Daoy (cell line): Measurements from ENCODE around the gene SH3BP1. TPM values are rescaled to one million over a fixed set of nuclear protein-coding genes. Genes with fewer than 3 reads are reported as not detected.

Experiments used
- DNase-seq: peaks from one replicate; pipeline ENCODE4 v3.0.0-alpha.2; 2015; ENCODE audit warnings: low read depth
- total RNA-seq: library from RNA; depleted of rRNA; stranded (reverse); fragments of >200 nt; shearing (Covaris generic); gene quantifications from 2 replicates; pipeline ENCODE4 v1.2.3, GENCODE V29; 2014

Gene SH3BP1
- total RNA-seq, 1 experiment from 2014 or later, result 5.7 TPM

GRCh38 chr22:37616201-37617083 is 23.0 kb upstream of the SH3BP1 start:
- DNase-seq, result no peak

DNA sequence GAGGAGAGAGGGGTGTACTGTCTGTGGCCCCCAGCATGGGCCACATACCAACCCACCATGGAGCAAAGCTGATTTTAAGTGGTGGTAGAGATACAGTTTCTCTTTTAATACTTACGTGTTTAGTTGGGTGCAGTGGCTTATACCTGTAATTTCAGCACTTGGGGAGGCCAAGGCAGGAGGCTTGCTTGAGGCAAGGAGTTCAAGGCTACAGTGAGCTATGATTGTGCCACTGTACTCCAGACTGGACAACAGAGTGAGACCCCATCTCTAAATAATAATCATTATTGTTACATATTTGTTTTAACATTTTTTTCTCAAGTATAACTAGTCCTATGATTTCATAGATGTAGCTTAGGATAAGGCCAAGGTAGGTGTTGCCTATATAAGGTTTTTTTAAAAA is 22.0 kb upstream of the SH3BP1 start:
- no peak for DNase-seq

DNA sequence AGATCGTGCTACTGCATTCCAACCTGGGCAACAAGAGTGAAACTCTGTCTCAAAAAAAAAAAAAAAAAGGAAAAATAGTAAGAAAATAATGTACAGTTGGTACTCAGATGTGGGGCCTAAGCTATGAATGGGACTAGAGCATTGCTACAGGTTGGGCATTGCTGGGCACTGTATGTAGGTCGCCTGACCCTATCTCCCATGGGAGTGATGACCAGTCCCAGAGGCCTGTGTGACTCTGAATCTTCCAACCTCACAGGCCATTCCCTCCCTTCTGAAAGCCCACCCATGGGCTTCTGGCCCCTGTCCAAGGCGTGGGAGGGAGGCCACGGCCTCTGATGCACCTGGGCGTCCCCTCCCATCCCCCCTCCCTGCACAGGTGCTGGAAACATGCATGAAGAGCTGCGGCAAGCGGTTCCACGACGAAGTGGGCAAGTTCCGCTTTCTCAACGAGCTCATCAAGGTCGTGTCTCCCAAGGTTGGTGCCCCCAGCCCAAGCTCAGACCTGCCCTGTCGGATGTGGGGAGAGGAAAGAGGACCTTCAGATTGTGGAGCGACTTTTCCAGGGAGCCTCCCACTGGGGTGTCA is 21.3 kb upstream of the SH3BP1 start:
- DNase-seq, result no peak

GRCh38 chr22:37618674-37619073 is 20.8 kb upstream of the SH3BP1 start:
- DNase-seq, result no peak

GRCh38 chr22:37619991-37620390 is 19.5 kb upstream of the SH3BP1 start:
- no peak for DNase-seq

- DNase-seq, result no peak
These were observed 18.1 kb upstream of the SH3BP1 start for GRCh38 chr22:37621352-37621860.

- peak; percentile 46 for DNase-seq
These were observed 16.1 kb upstream of the SH3BP1 start for GRCh38 chr22:37623075-37624016.

DNA sequence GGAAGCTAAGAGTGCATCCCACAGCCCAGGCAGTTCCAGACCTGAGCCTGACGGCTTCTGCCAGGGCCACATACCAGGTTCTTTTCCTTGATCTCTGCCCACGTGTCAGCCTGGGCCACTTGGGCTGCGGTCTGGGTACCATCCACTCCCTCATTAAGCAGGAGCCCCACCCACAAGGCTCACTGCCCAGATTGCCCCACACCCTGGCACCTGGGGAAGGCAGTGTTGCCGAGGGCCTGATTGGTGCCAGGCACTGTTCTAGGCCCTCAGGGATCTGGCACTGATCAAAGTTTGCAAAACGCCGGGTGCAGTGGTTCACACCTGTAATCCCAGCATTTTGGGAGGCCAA is 15.5 kb upstream of the SH3BP1 start:
- DNase-seq, result no peak

GRCh38 chr22:37624876-37625275 is 14.6 kb upstream of the SH3BP1 start:
- DNase-seq, result no peak

- DNase-seq, result no peak
These were observed 13.7 kb upstream of the SH3BP1 start for GRCh38 chr22:37625737-37626136.

DNA sequence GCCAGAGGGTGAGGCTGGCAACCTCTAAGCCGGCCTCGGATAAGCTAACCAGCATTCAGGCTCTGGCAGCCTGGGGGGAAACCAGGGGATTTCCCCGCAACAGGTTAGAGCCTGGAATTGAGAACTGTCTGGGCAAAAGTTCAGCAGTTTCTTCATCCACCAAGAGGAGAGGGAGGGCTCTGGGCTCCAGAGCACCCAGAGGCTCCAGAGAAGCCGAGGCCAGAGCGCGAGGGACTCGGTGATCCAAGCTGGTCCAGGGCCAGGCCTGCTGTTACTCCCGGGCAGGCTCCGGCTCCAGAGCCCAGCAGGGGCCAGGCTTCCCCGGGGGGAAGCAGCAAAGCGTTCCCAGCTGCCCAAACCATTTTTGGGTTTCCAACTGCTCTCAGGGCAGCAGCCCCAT is 13.3 kb upstream of the SH3BP1 start:
- DNase-seq, result peak; percentile 75

DNA sequence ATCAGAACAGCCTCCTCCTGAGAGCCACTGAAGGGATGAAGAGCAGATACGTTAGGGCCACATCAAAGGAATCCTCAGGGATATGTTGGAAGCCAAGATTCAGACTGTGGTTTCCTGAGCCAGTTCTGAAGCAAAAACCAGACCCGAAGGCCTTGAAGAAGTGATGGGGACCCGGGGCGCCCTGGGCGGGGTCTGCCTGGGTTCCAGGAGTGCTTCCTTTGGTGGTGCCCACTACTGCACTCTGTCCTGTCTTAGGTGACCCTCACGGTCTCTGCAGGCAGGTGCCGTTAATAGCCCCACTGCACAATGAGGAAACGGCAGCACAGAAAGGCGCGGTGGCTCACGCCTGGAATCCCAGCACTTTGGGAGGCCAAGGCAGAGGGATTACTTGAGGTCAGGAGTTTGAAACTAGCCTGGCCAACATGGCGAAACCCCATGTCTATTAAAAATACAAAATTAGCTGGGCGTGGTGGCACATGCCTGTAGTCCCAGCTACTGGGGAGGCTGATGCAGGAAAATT is 12.9 kb upstream of the SH3BP1 start:
- no peak for DNase-seq

- no peak for DNase-seq
These were observed 12.3 kb upstream of the SH3BP1 start for GRCh38 chr22:37627121-37627520.

DNA sequence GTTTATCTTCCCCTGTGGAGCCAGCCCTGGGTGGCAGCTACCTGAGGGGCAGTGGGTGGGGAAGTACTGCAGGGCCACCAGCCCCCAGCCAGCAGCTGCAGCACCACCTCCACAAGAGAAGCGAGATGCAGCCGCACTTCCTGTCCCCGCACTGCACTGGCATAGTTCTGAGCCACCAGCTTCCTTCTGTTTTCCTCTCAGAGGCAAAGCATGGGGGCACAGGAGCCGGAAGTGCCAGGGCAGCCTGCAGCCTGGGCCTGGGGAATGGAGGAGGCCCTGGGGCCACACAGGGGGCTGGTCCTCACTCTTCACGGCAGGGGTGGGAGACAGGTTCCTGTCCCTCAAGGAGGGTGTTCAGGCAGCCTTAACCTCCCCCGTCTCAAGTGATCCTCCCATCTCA is 11.9 kb upstream of the SH3BP1 start:
- DNase-seq, result no peak

DNA sequence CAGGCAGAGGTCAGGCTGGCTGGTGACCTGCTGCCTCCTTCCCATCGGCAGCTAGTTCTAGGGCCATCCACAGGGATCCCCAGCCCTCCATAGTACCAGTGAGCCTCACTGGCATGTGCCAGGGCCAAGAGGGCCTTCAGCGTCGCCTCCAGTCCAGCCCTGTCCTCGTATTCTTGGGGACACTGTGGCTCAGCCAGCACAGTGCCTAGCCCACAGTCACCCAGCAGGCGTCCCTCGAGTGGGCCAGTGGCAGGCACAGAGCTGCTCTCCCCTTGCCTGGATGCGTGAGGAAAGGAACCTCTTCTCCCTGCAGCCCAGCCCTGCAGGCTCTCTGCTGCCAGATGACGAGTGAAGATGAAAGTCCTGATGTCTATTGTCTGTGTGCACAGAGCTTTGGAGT is 10.6 kb upstream of the SH3BP1 start:
- no peak for DNase-seq

DNA sequence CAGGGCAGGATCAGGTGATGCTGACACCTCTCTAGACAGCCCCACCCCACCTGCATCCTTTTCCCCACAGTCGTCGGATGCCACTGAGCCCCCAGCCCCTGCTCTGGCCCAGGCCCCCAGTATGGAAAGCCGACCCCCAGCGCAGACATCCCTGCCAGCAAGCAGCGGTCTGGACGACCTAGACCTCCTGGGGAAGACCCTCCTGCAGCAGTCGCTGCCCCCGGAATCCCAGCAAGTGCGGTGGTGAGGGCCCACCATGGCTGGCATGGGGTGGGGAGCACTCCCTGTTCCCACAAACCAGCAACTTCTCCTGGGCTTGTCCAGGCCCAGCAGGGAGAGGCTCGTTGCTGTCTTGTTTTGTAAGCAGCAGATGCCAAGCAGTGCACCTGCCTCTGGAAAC is 9.5 kb upstream of the SH3BP1 start:
- no peak for DNase-seq

- no peak for DNase-seq
These were observed 8.5 kb upstream of the SH3BP1 start for GRCh38 chr22:37630839-37631435.

DNA sequence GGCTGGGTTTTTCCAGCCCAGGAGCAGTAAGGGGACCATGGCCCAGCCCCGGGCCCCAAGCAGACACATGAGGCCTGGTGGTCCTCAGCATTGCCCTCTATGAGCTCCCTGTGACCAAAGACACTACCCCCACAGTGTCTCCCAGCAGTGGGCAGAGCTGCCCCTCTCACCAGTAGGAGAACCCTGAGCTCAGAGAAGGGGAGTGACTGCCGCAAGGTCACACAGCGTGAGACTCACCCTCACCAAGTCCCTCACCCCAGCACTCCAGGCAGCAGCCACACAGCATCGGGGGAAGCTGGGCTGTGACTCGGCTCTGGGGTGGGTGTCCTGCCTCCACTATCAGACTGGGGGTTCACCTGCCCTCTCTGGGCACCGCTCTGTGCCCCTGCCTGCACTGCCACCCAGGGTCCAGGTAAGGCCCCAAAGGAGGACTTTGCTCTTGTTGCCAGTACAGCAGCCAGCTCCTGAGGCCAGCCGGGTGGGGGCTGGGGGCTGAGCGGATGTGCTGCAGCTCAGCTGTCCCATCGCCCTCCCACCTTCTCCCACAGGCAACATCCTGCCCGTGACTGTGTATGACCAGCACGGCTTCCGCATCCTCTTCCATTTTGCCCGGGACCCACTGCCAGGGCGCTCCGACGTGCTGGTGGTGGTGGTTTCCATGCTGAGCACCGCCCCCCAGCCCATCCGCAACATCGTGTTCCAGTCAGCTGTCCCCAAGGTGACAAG is 7.9 kb upstream of the SH3BP1 start:
- DNase-seq, result no peak

DNA sequence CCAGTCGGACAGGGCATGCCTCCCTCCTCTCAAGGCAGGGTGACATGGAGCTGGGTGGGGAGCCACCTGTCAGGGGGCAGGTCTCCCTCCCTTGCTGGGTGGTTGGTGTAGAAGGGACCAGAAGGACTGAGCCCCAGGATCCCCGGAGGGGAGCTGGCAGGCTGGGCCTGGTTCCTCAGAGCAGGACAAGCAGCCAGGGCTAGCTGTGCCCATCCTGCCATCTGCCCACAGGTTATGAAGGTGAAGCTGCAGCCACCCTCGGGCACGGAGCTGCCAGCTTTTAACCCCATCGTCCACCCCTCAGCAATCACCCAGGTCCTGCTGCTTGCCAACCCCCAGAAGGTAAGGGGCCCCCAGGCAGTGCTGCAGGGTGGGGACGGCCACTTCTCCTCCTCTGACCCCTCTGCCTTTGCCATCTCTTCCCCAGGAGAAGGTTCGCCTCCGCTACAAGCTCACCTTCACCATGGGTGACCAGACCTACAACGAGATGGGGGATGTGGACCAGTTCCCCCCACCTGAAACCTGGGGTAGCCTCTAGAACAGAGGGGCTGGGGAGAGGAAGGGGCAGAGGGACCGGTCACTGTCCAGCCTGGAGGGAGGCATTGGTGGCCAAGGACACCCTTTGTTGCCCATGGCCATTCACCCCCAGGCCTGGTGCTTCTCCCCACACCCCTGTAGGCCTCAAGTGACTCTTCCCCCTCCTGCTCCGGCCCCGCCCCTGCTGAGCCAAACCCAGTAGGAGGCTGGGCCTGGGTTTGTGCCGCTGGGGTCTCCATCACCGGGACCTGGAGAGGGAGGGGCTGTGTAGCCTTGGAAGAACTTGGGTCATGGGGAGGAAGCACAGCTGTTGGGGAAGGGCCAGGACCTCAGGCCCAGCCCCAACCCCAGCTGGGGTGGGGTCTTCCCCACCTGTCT is 7.0 kb upstream of the SH3BP1 start:
- DNase-seq, result no peak
